Adrenal gland (tissue), 5 donors: ENCODE data around the gene RAB10.

ENCODE experiments used
- POLR2A ChIP-seq, 2 donors: fragments of 450-650 bp; IDR thresholded peaks; one replicate each; pipeline ENCODE4 v1.6.1; 2017; ENCODE audit warnings: antibody characterized with exemption in 2 of 2, mild to moderate bottlenecking in 2 of 2, moderate library complexity in 1 of 2
- TF ChIP-seq, protein P1 (sequence below), 6 experiments: fragments of 450-650 bp in 4 of 6; fragments of 200-600 bp in 2 of 6; sonication (generic) in 1 of 6; IDR thresholded peaks; 1 replicate in 5 of 6; 2 replicates in 1 of 6; pipeline versions ENCODE4 v1.5.1 to v1.8.0; 2016 to 2021; ENCODE audit warnings: antibody characterized with exemption in 6 of 6, mild to moderate bottlenecking in 2 of 6, moderate library complexity in 1 of 6
- donor health status: DM: no; HTN: no; CAD: no.

DNA sequence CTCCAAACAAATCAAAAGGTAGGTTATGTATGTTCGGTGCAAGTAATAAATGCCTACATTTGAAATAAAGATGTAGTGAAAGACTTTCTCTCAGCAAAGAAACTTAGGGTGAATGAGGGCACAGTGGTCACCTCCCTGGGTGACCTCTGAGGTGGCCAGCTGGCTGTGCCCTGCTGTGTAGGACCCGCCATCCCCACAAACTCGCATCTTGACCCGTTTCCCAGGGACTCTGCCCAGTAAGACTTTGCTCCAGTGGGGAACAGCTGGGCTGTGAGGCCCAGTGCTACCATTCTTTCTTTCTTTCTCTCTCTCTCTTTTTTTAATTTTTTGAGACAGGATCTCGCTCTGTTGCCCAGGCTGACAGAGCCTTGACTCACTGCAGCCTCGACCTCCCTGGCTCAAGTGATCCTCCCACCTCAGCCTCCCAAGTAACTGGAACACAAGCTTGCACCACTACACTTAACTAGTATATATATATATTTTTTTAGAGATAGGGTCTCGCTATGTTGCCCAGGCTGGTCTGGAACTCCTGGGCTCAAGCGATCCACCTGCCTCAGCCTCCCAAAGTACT, 130.8 kb downstream of the RAB10 start:
- TF ChIP-seq, protein P1, sequence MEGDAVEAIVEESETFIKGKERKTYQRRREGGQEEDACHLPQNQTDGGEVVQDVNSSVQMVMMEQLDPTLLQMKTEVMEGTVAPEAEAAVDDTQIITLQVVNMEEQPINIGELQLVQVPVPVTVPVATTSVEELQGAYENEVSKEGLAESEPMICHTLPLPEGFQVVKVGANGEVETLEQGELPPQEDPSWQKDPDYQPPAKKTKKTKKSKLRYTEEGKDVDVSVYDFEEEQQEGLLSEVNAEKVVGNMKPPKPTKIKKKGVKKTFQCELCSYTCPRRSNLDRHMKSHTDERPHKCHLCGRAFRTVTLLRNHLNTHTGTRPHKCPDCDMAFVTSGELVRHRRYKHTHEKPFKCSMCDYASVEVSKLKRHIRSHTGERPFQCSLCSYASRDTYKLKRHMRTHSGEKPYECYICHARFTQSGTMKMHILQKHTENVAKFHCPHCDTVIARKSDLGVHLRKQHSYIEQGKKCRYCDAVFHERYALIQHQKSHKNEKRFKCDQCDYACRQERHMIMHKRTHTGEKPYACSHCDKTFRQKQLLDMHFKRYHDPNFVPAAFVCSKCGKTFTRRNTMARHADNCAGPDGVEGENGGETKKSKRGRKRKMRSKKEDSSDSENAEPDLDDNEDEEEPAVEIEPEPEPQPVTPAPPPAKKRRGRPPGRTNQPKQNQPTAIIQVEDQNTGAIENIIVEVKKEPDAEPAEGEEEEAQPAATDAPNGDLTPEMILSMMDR (IDR thresholded peaks at IDR 0.05) = no peak
- no peak for TF ChIP-seq POLR2A (IDR thresholded peaks at IDR 0.05)
